HUES48 (cell line): ENCODE results near the gene KLF4.
A peak's percentile ranks its signal among the peaks of the same experiment; 100 is the strongest.

ENCODE experiments used
- H3K27ac ChIP-seq: one replicate; pipeline ENCODE4 v1.7.0; 2013; ENCODE audit warnings: low read depth, low read length, inconsistent platforms
- H3K27me3 ChIP-seq: 2 replicates; pipeline ENCODE4 v1.6.1; 2013; ENCODE audit warnings: mild to moderate bottlenecking, low read length; ENCODE audit not compliant: control insufficient read depth, insufficient read depth
- H3K36me3 ChIP-seq: 2 replicates; pipeline ENCODE4 v1.6.1; 2013; ENCODE audit warnings: low read length; ENCODE audit not compliant: control insufficient read depth, insufficient read depth
- H3K4me1 ChIP-seq: 2 replicates; pipeline ENCODE4 v1.6.1; 2013; ENCODE audit warnings: mild to moderate bottlenecking, low read length; ENCODE audit not compliant: control insufficient read depth, insufficient read depth
- H3K4me3 ChIP-seq: 2 replicates; pipeline ENCODE4 v1.5.1; 2013; ENCODE audit warnings: mild to moderate bottlenecking, low read depth, low read length
- H3K9ac ChIP-seq: 2 replicates; pipeline ENCODE4 v1.6.1; 2013; ENCODE audit warnings: mild to moderate bottlenecking, low read depth, low read length, moderate library complexity
- H3K9me3 ChIP-seq: 2 replicates; pipeline ENCODE4 v1.6.1; 2013; ENCODE audit warnings: low read length; ENCODE audit not compliant: control insufficient read depth, insufficient read depth

Gene KLF4

GRCh38 chr9:107467416-107467815 lies 22.2 kb downstream of the KLF4 start:
- no peaks in the 10 kb centered on the region for H3K36me3 ChIP-seq
- no peak overlapping the region for H3K9ac ChIP-seq
- H3K4me3 ChIP-seq, result no peak overlapping the region
- H3K27me3 ChIP-seq, result peaks cover 31% of the 10 kb centered on the region
- H3K4me1 ChIP-seq, result peaks cover under 1% of the 10 kb centered on the region; the same call in 1 of the 2 replicates
- H3K27ac ChIP-seq, result no peak overlapping the region
- H3K9me3 ChIP-seq, result no peaks in the 10 kb centered on the region

- H3K4me3 ChIP-seq, result no peak overlapping the region
- H3K4me1 ChIP-seq, result no peaks in the 10 kb centered on the region; the same call in 1 of the 2 replicates
- peaks cover 31% of the 10 kb centered on the region for H3K27me3 ChIP-seq
- H3K9me3 ChIP-seq, result no peaks in the 10 kb centered on the region
- no peak overlapping the region for H3K9ac ChIP-seq
- no peaks in the 10 kb centered on the region for H3K36me3 ChIP-seq
- no peak overlapping the region for H3K27ac ChIP-seq
Observed at GRCh38 chr9:107466826-107467225, 22.7 kb downstream of the KLF4 start.

GRCh38 chr9:107465467-107466451 lies 23.8 kb downstream of the KLF4 start:
- no peaks in the 10 kb centered on the region for H3K9me3 ChIP-seq

GRCh38 chr9:107464516-107464915 lies 25.1 kb downstream of the KLF4 start:
- Histone ChIP-seq H3K9ac (no peak overlapping the region), H3K27me3 (peaks cover 31% of the 10 kb centered on the region), H3K4me3 (no peak overlapping the region), H3K9me3 (no peaks in the 10 kb centered on the region), H3K4me1 (peaks cover 9% of the 10 kb centered on the region), H3K36me3 (no peaks in the 10 kb centered on the region), H3K27ac (no peak overlapping the region)

More at GRCh38 chr9:107465467-107466451, 23.8 kb downstream of the KLF4 start:
- Histone ChIP-seq H3K27ac (no peak overlapping the region), H3K27me3 (peaks cover 31% of the 10 kb centered on the region), H3K4me1 (no peaks in the 10 kb centered on the region; the same call in 1 of the 2 replicates), H3K4me3 (peak overlapping the region; percentile 63), H3K36me3 (no peaks in the 10 kb centered on the region), H3K9ac (no peak overlapping the region)

GRCh38 chr9:107462691-107463090 lies 26.9 kb downstream of the KLF4 start:
- Histone ChIP-seq H3K4me1 (peaks cover 9% of the 10 kb centered on the region), H3K27me3 (peaks cover 31% of the 10 kb centered on the region), H3K9ac (no peak overlapping the region), H3K4me3 (no peak overlapping the region), H3K27ac (no peak overlapping the region), H3K36me3 (no peaks in the 10 kb centered on the region), H3K9me3 (no peaks in the 10 kb centered on the region)

GRCh38 chr9:107460153-107461023 lies 29.2 kb downstream of the KLF4 start:
- no peak overlapping the region for H3K27ac ChIP-seq
- H3K27me3 ChIP-seq, result peaks cover 9% of the 10 kb centered on the region
- peaks cover 9% of the 10 kb centered on the region for H3K4me1 ChIP-seq
- no peak overlapping the region for H3K4me3 ChIP-seq
- H3K36me3 ChIP-seq, result no peaks in the 10 kb centered on the region
- H3K9ac ChIP-seq, result no peak overlapping the region
- no peaks in the 10 kb centered on the region for H3K9me3 ChIP-seq

- H3K27ac ChIP-seq, result no peak overlapping the region
- H3K4me3 ChIP-seq, result no peak overlapping the region
- no peak overlapping the region for H3K9ac ChIP-seq
- no peaks in the 10 kb centered on the region for H3K27me3 ChIP-seq
- H3K36me3 ChIP-seq, result no peaks in the 10 kb centered on the region
- no peaks in the 10 kb centered on the region for H3K9me3 ChIP-seq
- peaks cover 9% of the 10 kb centered on the region for H3K4me1 ChIP-seq
Observed at GRCh38 chr9:107455425-107456135, 34.0 kb downstream of the KLF4 start.

GRCh38 chr9:107453479-107453878 lies 36.1 kb downstream of the KLF4 start:
- Histone ChIP-seq H3K27ac (no peak overlapping the region), H3K36me3 (no peaks in the 10 kb centered on the region), H3K9me3 (no peaks in the 10 kb centered on the region), H3K27me3 (no peaks in the 10 kb centered on the region), H3K4me1 (no peaks in the 10 kb centered on the region), H3K9ac (no peak overlapping the region), H3K4me3 (no peak overlapping the region)

- no peak overlapping the region for H3K4me3 ChIP-seq
- no peaks in the 10 kb centered on the region for H3K9me3 ChIP-seq
- H3K27me3 ChIP-seq, result no peaks in the 10 kb centered on the region
- H3K4me1 ChIP-seq, result no peaks in the 10 kb centered on the region
- no peak overlapping the region for H3K27ac ChIP-seq
- H3K36me3 ChIP-seq, result no peaks in the 10 kb centered on the region
- no peak overlapping the region for H3K9ac ChIP-seq
Observed at GRCh38 chr9:107447834-107448233, 41.7 kb downstream of the KLF4 start.

GRCh38 chr9:107447081-107447480 lies 42.5 kb downstream of the KLF4 start:
- Histone ChIP-seq H3K4me3 (no peak overlapping the region), H3K9me3 (no peaks in the 10 kb centered on the region), H3K27ac (no peak overlapping the region), H3K4me1 (no peaks in the 10 kb centered on the region), H3K36me3 (no peaks in the 10 kb centered on the region), H3K27me3 (no peaks in the 10 kb centered on the region), H3K9ac (no peak overlapping the region)
